HG02870 (cell line): Measurements from ENCODE around the gene IFIT3.
"Not testable (repeated sequence)": the region's sequence is repeated elsewhere in the genome, so short reads cannot be mapped to it uniquely, and the experiment has no call there.

Experiments used
- ATAC-seq: cut with Tn5 transposase; IDR thresholded peaks from one replicate; pipeline ENCODE4 v1.9.1; 2021; ENCODE audit warnings: mild to moderate bottlenecking, moderate library complexity; ENCODE audit not compliant: unreplicated experiment

Gene IFIT3

GRCh38 chr10:89327803-89328441 lies at the start of gene IFIT3:
Gene IFIT3, plus strand, starts transcription at chr10:89327997. Its CDS starts 77 bp downstream, at chr10:89328074.
- no peak for ATAC-seq

- no peak for ATAC-seq
These were observed 49.7 kb upstream of the IFIT3 start for GRCh38 chr10:89278034-89278535.

GRCh38 chr10:89278900-89279392 lies 48.9 kb upstream of the IFIT3 start:
- no peak for ATAC-seq

- ATAC-seq: no peak
These were observed 48.4 kb upstream of the IFIT3 start for GRCh38 chr10:89279421-89279869.

- ATAC-seq: no peak
These were observed 47.3 kb upstream of the IFIT3 start for GRCh38 chr10:89280508-89280907.

- no peak for ATAC-seq
These were observed 46.0 kb upstream of the IFIT3 start for GRCh38 chr10:89281606-89282395.

GRCh38 chr10:89283025-89283935 lies 44.5 kb upstream of the IFIT3 start:
- no peak for ATAC-seq

- ATAC-seq: no peak
These were observed 43.8 kb upstream of the IFIT3 start for GRCh38 chr10:89283936-89284475.

GRCh38 chr10:89284711-89285110 lies 43.1 kb upstream of the IFIT3 start:
- ATAC-seq: not testable (repeated sequence)

GRCh38 chr10:89285303-89285702 lies 42.5 kb upstream of the IFIT3 start:
- not testable (repeated sequence) for ATAC-seq

- no peak for ATAC-seq
These were observed 33.0 kb upstream of the IFIT3 start for GRCh38 chr10:89294721-89295239.

GRCh38 chr10:89295597-89295996 lies 32.2 kb upstream of the IFIT3 start:
- no peak for ATAC-seq

- no peak for ATAC-seq
These were observed 31.6 kb upstream of the IFIT3 start for GRCh38 chr10:89296220-89296648.

GRCh38 chr10:89297356-89297755 lies 30.4 kb upstream of the IFIT3 start:
- no peak for ATAC-seq

- no peak for ATAC-seq
These were observed 30.0 kb upstream of the IFIT3 start for GRCh38 chr10:89297791-89298190.

- ATAC-seq: no peak
These were observed 28.8 kb upstream of the IFIT3 start for GRCh38 chr10:89299031-89299430.

GRCh38 chr10:89301232-89301631 lies 26.6 kb upstream of the IFIT3 start:
- no peak for ATAC-seq

GRCh38 chr10:89301721-89302445 lies 25.9 kb upstream of the IFIT3 start, which contains the start of gene IFIT2:
Gene IFIT2, plus strand, starts transcription at chr10:89302046. Its CDS starts 78 bp downstream, at chr10:89302124.
- peak; percentile 83 for ATAC-seq

- no peak for ATAC-seq
These were observed 25.2 kb upstream of the IFIT3 start for GRCh38 chr10:89302625-89303024.
